Measurements from ENCODE around the gene KIF12. TPM values are rescaled to one million over a fixed set of nuclear protein-coding genes. Genes with fewer than 3 reads are reported as not detected.
A peak's percentile ranks its signal among the peaks of the same experiment; 100 is the strongest.

Gene KIF12
- total RNA-seq, 1 donor from 2014 or later: 3.3 TPM

DNA sequence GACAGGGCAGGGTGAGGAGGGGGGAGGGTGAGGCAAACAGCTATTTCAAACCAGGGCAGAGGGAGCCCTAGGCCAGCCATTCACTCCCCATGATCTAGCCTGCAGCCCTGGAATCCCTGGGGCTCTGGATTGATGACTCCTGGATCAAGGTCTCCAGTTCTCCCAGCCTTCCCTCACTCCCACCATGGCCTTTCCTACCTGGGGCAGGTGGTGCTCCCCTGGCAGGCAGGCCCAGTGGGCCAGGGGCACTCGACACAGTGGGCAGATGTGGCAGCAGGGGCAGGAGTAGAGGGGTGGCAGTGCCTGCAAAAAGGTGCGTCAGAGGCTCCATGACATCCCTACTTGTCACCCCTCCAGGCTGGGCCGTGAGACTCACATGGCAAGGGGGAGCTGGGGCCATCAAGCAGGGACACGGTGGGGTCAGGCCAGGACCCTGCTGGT, 6.0 kb downstream of the KIF12 start:
- peak in 1 of 2 experiments; percentile 22 for DNase-seq (ENCODE audit: low spot score in 2 of 2, unreplicated experiment in 2 of 2)
- TF ChIP-seq, protein P1, sequence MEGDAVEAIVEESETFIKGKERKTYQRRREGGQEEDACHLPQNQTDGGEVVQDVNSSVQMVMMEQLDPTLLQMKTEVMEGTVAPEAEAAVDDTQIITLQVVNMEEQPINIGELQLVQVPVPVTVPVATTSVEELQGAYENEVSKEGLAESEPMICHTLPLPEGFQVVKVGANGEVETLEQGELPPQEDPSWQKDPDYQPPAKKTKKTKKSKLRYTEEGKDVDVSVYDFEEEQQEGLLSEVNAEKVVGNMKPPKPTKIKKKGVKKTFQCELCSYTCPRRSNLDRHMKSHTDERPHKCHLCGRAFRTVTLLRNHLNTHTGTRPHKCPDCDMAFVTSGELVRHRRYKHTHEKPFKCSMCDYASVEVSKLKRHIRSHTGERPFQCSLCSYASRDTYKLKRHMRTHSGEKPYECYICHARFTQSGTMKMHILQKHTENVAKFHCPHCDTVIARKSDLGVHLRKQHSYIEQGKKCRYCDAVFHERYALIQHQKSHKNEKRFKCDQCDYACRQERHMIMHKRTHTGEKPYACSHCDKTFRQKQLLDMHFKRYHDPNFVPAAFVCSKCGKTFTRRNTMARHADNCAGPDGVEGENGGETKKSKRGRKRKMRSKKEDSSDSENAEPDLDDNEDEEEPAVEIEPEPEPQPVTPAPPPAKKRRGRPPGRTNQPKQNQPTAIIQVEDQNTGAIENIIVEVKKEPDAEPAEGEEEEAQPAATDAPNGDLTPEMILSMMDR (IDR thresholded peaks at IDR 0.05; ENCODE audit: unreplicated experiment): no peak
- H3K4me3 Mint-ChIP-seq: no peak overlapping the region

DNA sequence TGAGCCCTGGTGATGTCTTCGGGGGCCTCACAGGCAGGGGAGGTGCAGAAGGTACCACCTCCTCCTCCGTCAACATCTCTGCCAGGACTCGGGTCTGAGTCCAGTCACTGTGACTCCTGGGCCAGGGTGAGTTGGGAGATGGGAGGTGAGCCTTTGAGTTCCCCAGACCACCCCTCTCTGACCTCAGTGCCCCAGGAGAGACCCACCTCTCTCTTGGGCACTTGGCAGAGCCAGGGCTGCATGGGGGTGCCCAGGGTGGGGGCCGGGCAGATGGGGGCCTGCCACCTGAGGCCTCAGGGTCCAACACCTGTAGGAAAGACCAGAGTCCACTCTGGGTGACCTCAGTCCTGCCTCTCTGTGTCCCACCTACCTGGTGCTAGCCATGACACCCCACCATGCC, 6.8 kb downstream of the KIF12 start:
- DNase-seq (ENCODE audit: low spot score in 2 of 2, unreplicated experiment in 2 of 2): peak in 1 of 2 experiments; percentile 29
- no peak overlapping the region for H3K27ac Mint-ChIP-seq
- H3K4me3 Mint-ChIP-seq: no peak overlapping the region
- H3K9me3 Mint-ChIP-seq: no peaks in the 10 kb centered on the region
- no peaks in the 10 kb centered on the region for H3K36me3 Mint-ChIP-seq
- peaks cover 20% of the 10 kb centered on the region for H3K27me3 Mint-ChIP-seq (ENCODE audit: low read depth)
- H3K4me1 Mint-ChIP-seq: peaks cover 2% of the 10 kb centered on the region
- TF ChIP-seq, protein P1 (IDR thresholded peaks at IDR 0.05; ENCODE audit: unreplicated experiment): no peak

More for the DNA sequence above, 6.0 kb downstream of the KIF12 start:
- Mint-ChIP-seq H3K9me3 (no peaks in the 10 kb centered on the region), H3K4me1 (peaks cover 6% of the 10 kb centered on the region), H3K27me3 (ENCODE audit: low read depth) (peaks cover 25% of the 10 kb centered on the region), H3K36me3 (no peaks in the 10 kb centered on the region), H3K27ac (no peak overlapping the region)

DNA sequence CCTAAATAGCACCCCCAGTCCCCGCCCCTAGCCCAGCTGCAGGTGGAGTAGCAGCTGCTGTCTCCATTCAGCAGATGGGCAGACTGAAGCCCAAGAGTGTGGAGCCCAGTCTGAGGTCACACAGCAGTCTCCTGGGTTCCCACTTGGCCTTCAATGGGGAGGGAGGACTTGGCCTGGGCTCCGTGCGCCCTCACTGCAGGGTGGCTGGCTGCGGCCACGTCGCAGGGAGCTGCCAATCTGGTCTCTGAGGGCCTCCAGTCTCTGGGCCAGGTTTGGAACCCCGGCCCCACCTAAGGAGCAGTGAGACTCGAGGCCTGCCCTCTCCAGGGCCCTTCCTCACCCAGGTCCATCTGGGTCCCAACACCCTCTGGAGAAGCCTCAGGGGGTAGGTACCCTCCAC, 7.4 kb downstream of the KIF12 start:
- peak in 1 of 2 experiments; percentile 11 for DNase-seq (ENCODE audit: low spot score in 2 of 2, unreplicated experiment in 2 of 2)
- Mint-ChIP-seq H3K4me3 (no peak overlapping the region), H3K27me3 (ENCODE audit: low read depth) (peaks cover 21% of the 10 kb centered on the region), H3K36me3 (no peaks in the 10 kb centered on the region), H3K27ac (no peak overlapping the region), H3K9me3 (no peaks in the 10 kb centered on the region), H3K4me1 (peaks cover under 1% of the 10 kb centered on the region)
- TF ChIP-seq, protein P1 (IDR thresholded peaks at IDR 0.05; ENCODE audit: unreplicated experiment): no peak

DNA sequence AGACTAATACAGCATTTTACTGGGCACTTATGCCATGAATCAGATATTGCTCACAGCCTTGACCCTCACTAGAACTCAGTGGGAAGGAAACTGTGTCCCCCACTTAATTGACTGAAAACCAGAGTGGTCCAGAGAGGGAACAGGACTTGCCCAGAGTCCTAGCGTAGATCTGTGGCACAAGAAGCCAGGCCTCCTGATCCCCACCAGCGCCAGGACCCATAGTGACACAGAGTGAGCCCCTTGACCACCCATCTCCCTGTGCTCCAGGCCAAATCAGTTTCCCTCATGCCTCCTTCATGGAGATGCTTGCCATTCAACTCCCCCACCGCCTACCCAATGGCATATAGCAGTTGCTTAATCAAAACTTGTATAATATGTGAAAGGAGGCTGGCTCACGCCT, 8.3 kb downstream of the KIF12 start:
- H3K36me3 Mint-ChIP-seq: no peaks in the 10 kb centered on the region
- peaks cover 13% of the 10 kb centered on the region for H3K27me3 Mint-ChIP-seq (ENCODE audit: low read depth)
- no peak overlapping the region for H3K27ac Mint-ChIP-seq
- H3K9me3 Mint-ChIP-seq: no peaks in the 10 kb centered on the region
- DNase-seq (ENCODE audit: low spot score in 2 of 2, unreplicated experiment in 2 of 2): peak in 1 of 2 experiments; percentile 24
- TF ChIP-seq, protein P1 (IDR thresholded peaks at IDR 0.05; ENCODE audit: unreplicated experiment): no peak
- H3K4me1 Mint-ChIP-seq: no peaks in the 10 kb centered on the region
- no peak overlapping the region for H3K4me3 Mint-ChIP-seq

DNA sequence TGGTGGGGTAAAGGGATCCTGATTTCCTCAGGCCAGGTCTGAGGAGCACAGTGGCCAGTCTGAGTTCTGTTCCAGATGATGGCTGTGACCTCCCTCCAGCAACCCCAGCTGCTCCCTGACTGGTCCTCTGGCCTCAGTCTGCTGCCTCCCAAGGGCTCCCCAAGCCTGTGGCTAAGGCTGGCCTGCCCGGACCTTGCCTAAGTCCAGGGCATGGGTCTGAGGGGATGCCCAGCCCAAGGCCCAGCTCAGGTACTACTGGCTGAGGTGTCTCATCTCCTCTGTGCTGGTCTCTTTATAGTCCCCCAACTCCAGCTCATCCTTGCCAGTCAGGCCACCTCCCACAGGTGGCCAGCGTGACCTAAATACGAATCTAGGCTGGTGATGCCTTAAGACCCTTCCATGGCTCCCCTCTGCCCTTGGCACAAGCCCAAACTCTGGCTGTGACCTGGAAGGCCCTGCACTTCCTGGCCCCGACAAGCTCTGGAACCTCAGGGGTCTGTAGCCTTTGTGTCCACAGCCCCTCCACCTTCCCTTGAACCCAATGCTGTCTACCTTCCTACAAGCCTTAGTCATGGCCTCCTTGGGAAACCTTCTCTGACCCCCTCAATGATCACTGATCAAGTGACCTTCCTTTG, 9.8 kb downstream of the KIF12 start:
- Mint-ChIP-seq H3K4me3 (no peak overlapping the region), H3K4me1 (no peaks in the 10 kb centered on the region), H3K27me3 (ENCODE audit: low read depth) (peaks cover 13% of the 10 kb centered on the region), H3K36me3 (no peaks in the 10 kb centered on the region), H3K27ac (no peak overlapping the region), H3K9me3 (no peaks in the 10 kb centered on the region)
- TF ChIP-seq, protein P1 (IDR thresholded peaks at IDR 0.05; ENCODE audit: unreplicated experiment): no peak
- DNase-seq (ENCODE audit: low spot score in 2 of 2, unreplicated experiment in 2 of 2): peak in 1 of 2 experiments; percentile 29

Data from mesothelial cell of epicardium (in vitro differentiated cells).